Effector memory CD4-positive, alpha-beta T cell (primary cell): Measurements from ENCODE around the gene COMT.

ENCODE experiments used
- DNase-seq, 3 donors: peaks; one replicate each; pipeline ENCODE4 v3.0.0-alpha.2; 2020
- H3K27ac ChIP-seq: 2 replicates; pipeline ENCODE4 v1.7.0; 2013; ENCODE audit warnings: mild to moderate bottlenecking, low read length, moderate library complexity; ENCODE audit not compliant: insufficient read depth, poor library complexity, severe bottlenecking
- H3K27me3 ChIP-seq: replicated peaks from 2 replicates; pipeline ENCODE4 v1.7.0; 2013; ENCODE audit warnings: mild to moderate bottlenecking, low read length; ENCODE audit not compliant: insufficient read depth, control insufficient read depth, poor library complexity, severe bottlenecking
- H3K36me3 ChIP-seq: 2 replicates; pipeline ENCODE4 v1.7.0; 2013; ENCODE audit warnings: mild to moderate bottlenecking, low read length, moderate library complexity; ENCODE audit not compliant: control insufficient read depth, insufficient read depth
- H3K4me1 ChIP-seq: 2 replicates; pipeline ENCODE4 v1.7.0; 2013; ENCODE audit warnings: low read length, mild to moderate bottlenecking; ENCODE audit not compliant: control insufficient read depth, insufficient read depth, poor library complexity, severe bottlenecking
- H3K4me3 ChIP-seq: 2 replicates; pipeline ENCODE4 v1.7.0; 2013; ENCODE audit warnings: low read length, low read depth, mild to moderate bottlenecking; ENCODE audit not compliant: insufficient read depth, poor library complexity, severe bottlenecking
- H3K9me3 ChIP-seq: 2 replicates; pipeline ENCODE4 v1.7.0; 2013; ENCODE audit warnings: mild to moderate bottlenecking, low read length, moderate library complexity; ENCODE audit not compliant: control insufficient read depth

COMT gene

GRCh38 chr22:20013382-20013871 is 71.9 kb downstream of the COMT start:
- Histone ChIP-seq H3K27me3 (no peaks in the 10 kb centered on the region), H3K27ac (no peak overlapping the region), H3K9me3 (no peaks in the 10 kb centered on the region), H3K36me3 (no peaks in the 10 kb centered on the region), H3K4me3 (no peak overlapping the region), H3K4me1 (peaks cover 14% of the 10 kb centered on the region)
- no peak for DNase-seq

GRCh38 chr22:20014526-20015186 is 73.1 kb downstream of the COMT start:
- Histone ChIP-seq H3K4me1 (peaks cover 14% of the 10 kb centered on the region), H3K36me3 (no peaks in the 10 kb centered on the region), H3K27ac (no peak overlapping the region), H3K9me3 (no peaks in the 10 kb centered on the region), H3K4me3 (no peak overlapping the region), H3K27me3 (no peaks in the 10 kb centered on the region)
- no peak for DNase-seq

GRCh38 chr22:20015187-20015625 is 73.6 kb downstream of the COMT start:
- H3K36me3 ChIP-seq: no peaks in the 10 kb centered on the region
- no peaks in the 10 kb centered on the region for H3K27me3 ChIP-seq
- peaks cover 16% of the 10 kb centered on the region for H3K4me1 ChIP-seq
- no peak overlapping the region for H3K27ac ChIP-seq
- no peaks in the 10 kb centered on the region for H3K9me3 ChIP-seq
- DNase-seq: no peak
- no peak overlapping the region for H3K4me3 ChIP-seq

GRCh38 chr22:20015971-20016733 is 74.6 kb downstream of the COMT start:
- H3K9me3 ChIP-seq: no peaks in the 10 kb centered on the region
- no peaks in the 10 kb centered on the region for H3K36me3 ChIP-seq
- peak overlapping the region; percentile 75 for H3K4me3 ChIP-seq
- peak in 1 of 3 donors; percentile 9 for DNase-seq
- no peaks in the 10 kb centered on the region for H3K27me3 ChIP-seq
- H3K27ac ChIP-seq: no peak overlapping the region
- H3K4me1 ChIP-seq: peaks cover 17% of the 10 kb centered on the region

GRCh38 chr22:20016734-20017621 is 75.4 kb downstream of the COMT start, which contains the start of gene ARVCF:
ARVCF (minus strand) TSS chr22:20016823; CDS start chr22:19990794, 26,029 bp downstream.
- no peaks in the 10 kb centered on the region for H3K9me3 ChIP-seq
- no peaks in the 10 kb centered on the region for H3K36me3 ChIP-seq
- peak; percentile 81 to 88 (median 87) for DNase-seq
- no peak within 1 kb of the TSS for H3K27ac ChIP-seq
- H3K4me3 ChIP-seq: peak within 1 kb of the TSS; percentile 75
- H3K27me3 ChIP-seq: no peaks in the 10 kb centered on the region
- H3K4me1 ChIP-seq: peaks cover 20% of the 10 kb centered on the region

GRCh38 chr22:20017622-20017958 is 76.0 kb downstream of the COMT start:
- no peak for DNase-seq
- H3K9me3 ChIP-seq: no peaks in the 10 kb centered on the region
- H3K4me1 ChIP-seq: peaks cover 25% of the 10 kb centered on the region
- H3K36me3 ChIP-seq: no peaks in the 10 kb centered on the region
- no peak overlapping the region for H3K27ac ChIP-seq
- no peaks in the 10 kb centered on the region for H3K27me3 ChIP-seq
- peak overlapping the region; percentile 75 for H3K4me3 ChIP-seq

- no peaks in the 10 kb centered on the region for H3K9me3 ChIP-seq
- DNase-seq: no peak
- H3K4me1 ChIP-seq: peaks cover 25% of the 10 kb centered on the region
Measured at GRCh38 chr22:20018001-20018400, 76.4 kb downstream of the COMT start.

More at GRCh38 chr22:20018001-20018400, 76.4 kb downstream of the COMT start:
- Histone ChIP-seq H3K4me3 (no peak overlapping the region), H3K27ac (no peak overlapping the region), H3K36me3 (no peaks in the 10 kb centered on the region), H3K27me3 (no peaks in the 10 kb centered on the region)
